GM19455 (cell line): Measurements from ENCODE around the gene NYAP1.
"Not testable (repeated sequence)": the region's sequence is repeated elsewhere in the genome, so short reads cannot be mapped to it uniquely, and the experiment has no call there.

Experiments
- ATAC-seq: cut with Tn5 transposase; IDR thresholded peaks from one replicate; pipeline ENCODE4 v1.9.1; 2021; ENCODE audit not compliant: unreplicated experiment

NYAP1 gene

DNA sequence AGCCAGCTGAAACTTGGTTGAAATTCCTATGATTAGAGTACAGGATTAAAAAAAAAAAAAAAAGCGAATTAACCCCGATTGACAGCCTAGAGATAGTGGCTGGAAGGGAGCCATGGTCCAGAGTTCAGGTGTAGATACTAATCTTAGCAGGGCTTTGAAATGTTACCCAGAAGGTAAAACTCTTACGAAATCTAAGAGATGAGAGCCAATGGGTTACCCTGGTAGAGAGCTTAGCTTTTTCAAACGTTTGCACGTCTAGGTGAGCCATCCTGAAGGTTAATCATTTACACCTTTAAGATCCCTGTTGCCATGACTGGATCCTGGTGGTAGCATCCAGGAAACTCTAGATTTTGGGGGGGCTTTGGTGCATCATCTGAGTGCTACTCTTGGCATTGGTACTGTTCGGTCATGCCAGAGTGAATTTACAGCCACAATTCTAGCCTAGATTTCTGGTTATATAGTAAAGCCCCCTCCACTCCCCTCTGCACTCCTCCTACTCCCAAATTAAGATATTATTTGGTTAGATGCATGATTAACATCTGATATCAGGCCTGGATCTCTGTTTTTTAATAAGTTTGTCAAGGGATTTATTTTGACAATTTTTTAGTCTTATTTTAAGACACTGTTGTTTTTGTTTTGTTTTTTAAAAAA lies 56.5 kb downstream of the NYAP1 start:
- no peak for ATAC-seq

DNA sequence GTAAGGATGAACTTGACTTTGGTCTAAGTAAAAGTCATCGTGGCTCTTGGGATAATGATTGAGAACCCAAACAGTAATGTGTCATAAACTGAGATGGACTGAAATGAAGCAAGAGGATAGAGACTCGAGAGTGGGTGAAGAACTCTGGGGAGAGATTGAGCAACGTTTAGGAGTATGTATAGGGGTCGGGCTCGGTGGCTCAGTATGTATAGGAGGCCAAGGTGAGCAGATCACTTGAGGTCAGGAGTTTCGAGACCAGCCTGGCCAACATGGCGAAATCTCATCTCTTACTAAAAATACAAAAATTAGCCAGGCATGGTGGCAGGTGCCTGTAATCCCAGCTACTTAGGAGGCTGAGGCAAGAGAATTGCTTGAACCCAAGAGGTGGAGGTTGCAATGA lies 57.6 kb downstream of the NYAP1 start:
- ATAC-seq = not testable (repeated sequence)

DNA sequence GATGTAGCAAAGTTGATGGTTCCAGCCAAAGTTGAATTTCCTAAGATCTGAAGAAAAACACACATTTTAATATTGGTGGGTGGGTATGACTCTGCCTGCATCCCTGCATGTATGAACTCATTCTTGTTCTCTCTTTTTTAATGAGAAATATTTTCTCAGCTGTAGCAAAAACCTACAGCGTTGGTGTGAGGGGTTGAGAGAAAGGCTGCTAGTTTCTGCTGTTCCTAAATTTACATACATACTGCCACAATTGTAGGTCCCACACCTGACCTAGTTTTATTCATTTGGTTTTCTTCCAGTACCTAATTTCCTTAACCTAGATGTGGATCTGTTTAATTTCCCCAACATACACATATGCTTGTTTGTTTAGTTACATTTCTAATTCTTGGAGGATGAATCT lies 59.9 kb downstream of the NYAP1 start:
- ATAC-seq = no peak

DNA sequence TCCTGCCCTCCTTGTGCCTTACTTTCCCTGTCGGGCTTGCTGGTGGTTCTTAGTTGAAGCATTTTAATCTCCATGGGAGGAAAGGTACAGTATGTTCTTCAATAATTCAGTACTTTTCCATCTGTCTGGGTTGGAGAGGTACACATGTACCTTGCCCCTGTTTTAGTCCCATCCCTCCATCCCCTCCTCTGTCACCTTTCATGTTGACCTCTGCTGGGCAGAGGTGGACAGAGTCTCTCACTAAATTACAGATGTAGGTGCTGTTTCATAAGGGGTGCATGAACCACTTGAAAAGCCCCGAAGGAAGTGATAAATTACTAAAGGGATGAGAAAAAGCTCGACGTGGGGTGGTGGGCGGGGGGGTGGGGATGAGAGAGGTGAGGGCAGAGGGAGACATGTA lies 60.7 kb downstream of the NYAP1 start:
- ATAC-seq = no peak
